Prostate gland (tissue), 2 donors: Measurements from ENCODE around the gene TNRC6C. TPM values are rescaled to one million over a fixed set of nuclear protein-coding genes. Genes with fewer than 3 reads are reported as not detected.

Source experiments
- DNase-seq: peaks from one replicate; pipeline ENCODE4 v3.0.0-alpha.2; 2019; ENCODE audit warnings: low spot score
- H3K27ac ChIP-seq, 2 donors: fragments of 200-600 bp; sonication (generic); 2 replicates each; pipeline ENCODE4 v1.5.1; 2017 to 2019
- H3K27me3 ChIP-seq: fragments of 200-600 bp; sonication (generic); replicated peaks from 2 replicates; pipeline ENCODE4 v1.5.1; 2019; ENCODE audit not compliant: insufficient read depth
- H3K36me3 ChIP-seq, 2 donors: fragments of 200-600 bp; sonication (generic); 1 replicate in 1 of 2; 2 replicates in 1 of 2; pipeline versions ENCODE4 v1.5.1 to v1.8.1; 2017 to 2019
- H3K4me1 ChIP-seq: fragments of 200-600 bp; sonication (generic); replicated peaks from 2 replicates; pipeline ENCODE4 v1.5.1; 2019
- H3K4me3 ChIP-seq, 2 donors: fragments of 200-600 bp; sonication (generic); 2 replicates each; pipeline ENCODE4 v1.5.1; 2017 to 2019
- H3K9me3 ChIP-seq: fragments of 200-600 bp; sonication (generic); 2 replicates; pipeline ENCODE4 v1.5.1; 2017
- CTCF ChIP-seq, 4 experiments: fragments of 200-600 bp in 2 of 4; fragments of 450-650 bp in 2 of 4; sonication (generic) in 2 of 4; IDR thresholded peaks; 1 replicate in 3 of 4; 2 replicates in 1 of 4; pipeline ENCODE4 v1.5.1; 2016 to 2019; ENCODE audit warnings: antibody characterized with exemption in 4 of 4, mild to moderate bottlenecking in 2 of 4, moderate library complexity in 2 of 4
- POLR2A ChIP-seq: fragments of 450-650 bp; IDR thresholded peaks from one replicate; pipeline ENCODE4 v1.6.1; 2016; ENCODE audit warnings: antibody characterized with exemption, mild to moderate bottlenecking
- POLR2AphosphoS5 ChIP-seq: sonication (generic); formaldehyde crosslinking; IDR thresholded peaks from one replicate; pipeline ENCODE4 v1.6.1; 2017; ENCODE audit warnings: antibody characterized with exemption
- WGBS: methylation state at CpG from one replicate; pipeline ENCODE4 v1.1.5; 2018; 5-methylcytosine and 5-hydroxymethylcytosine counted together
- intact Hi-C: fragments of 100-400 bp; cut with DNase I; formaldehyde crosslinking; loops from one replicate; pipeline ENCODE4 v1.14.2; 2022
- small RNA-seq, 2 donors: library from RNA; depleted of rRNA; stranded (forward); fragments of <200 nt; gene quantifications; one replicate each; pipeline ENCODE3, GENCODE V24; 2016
- total RNA-seq, 2 donors: library from RNA; depleted of rRNA; stranded (reverse); fragments of >200 nt; gene quantifications; one replicate each; pipeline ENCODE4 v1.1.0, GENCODE V29; 2016

Gene TNRC6C
- total RNA-seq, 2 donors from 2014 or later = 15.5 to 29.7 TPM

DNA sequence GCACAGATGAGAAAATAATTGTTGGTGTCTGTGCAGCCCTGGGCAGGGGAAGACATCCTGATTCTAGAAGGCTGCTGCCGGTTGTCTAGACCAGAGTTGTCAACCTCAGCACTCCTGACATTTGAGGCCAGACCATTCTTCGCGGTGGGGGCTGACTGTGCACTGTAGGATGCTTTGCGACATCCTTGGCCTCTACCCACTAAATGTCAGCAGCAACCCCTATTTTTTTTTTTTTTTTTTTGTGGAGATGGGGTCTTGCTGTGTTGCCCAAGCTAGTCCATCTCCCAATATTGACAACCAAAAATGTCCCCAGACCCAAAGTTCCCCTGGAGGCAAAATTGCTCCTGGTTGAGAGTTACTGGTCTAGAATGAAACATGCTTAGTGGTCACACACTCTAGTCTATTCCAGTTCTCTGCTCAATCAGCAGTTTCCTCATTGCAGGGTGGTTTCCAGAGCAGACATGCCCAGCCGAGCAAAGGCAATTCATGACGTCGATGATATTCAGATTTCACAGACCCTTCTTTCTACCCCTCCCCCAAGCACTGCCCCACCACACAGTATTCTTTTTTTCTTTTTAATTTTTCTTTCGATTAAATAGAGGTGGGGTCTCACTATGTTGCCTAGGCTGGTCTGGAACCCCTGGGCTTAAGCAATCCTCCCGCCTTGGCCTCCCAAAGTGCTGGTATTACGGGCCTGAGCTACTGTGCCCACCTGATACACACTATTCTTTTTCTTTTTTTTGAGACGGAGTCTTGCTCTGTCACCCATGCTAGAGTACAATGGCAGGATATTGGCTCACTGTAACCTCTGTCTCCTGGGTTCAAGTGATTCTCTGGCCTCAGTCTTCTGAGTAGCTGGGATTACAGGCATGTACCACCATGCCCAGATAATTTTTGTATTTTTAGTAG lies 196.7 kb downstream of the TNRC6C start:
- Histone ChIP-seq H3K36me3 (no peaks in the 10 kb centered on the region), H3K4me3 (no peak overlapping the region), H3K27ac (no peak overlapping the region), H3K9me3 (no peaks in the 10 kb centered on the region), H3K4me1 (no peaks in the 10 kb centered on the region), H3K27me3 (no peaks in the 10 kb centered on the region)
- WGBS = 78% methylated on average over 11 of the region's 11 CpGs
- TF ChIP-seq CTCF (IDR thresholded peaks at IDR 0.05) = no peak
- TF ChIP-seq POLR2AphosphoS5 = no peak
- TF ChIP-seq POLR2A = no peak
- DNase-seq = no peak
- intact Hi-C loops = no loop called here

Small RNA genes within 50 kb of the gene (small RNA-seq; reads per million reads assigned to genes)
- gene RNU1-80P (0 reads per million in 2 donors), gene RNU6-625P (0 reads per million in 2 donors)

Other genes with a start within 250 kb of the TNRC6C start
- 10 to 100 TPM; 36.1 to 65.2 TPM for gene TMC6, start 170.1 kb downstream of the TNRC6C start, total RNA-seq
- 1 to 10 TPM; 1.2 to 3.3 TPM for gene TMC8, start 172.1 kb downstream of the TNRC6C start, total RNA-seq
- gene C17orf99, start 187.7 kb downstream of the TNRC6C start, total RNA-seq = not detected
- gene SYNGR2, start 209.9 kb downstream of the TNRC6C start, total RNA-seq = 100 to 1,000 TPM; 133 to 284 TPM
- gene TK1, start 228.3 kb downstream of the TNRC6C start, total RNA-seq = 10 to 100 TPM; 10.8 to 11.2 TPM
- 100 to 1,000 TPM; 116 to 122 TPM for gene AFMID, start 228.7 kb downstream of the TNRC6C start, total RNA-seq